ENCODE results near the gene SERP1.

- TF ChIP-seq CTCF (IDR thresholded peaks at IDR 0.05) (no peak), POLR2A (IDR thresholded peaks at IDR 0.05) (no peak)
Measured at GRCh38 chr3:150544041-150544440, 2.3 kb downstream of the SERP1 start.
